Measurements from ENCODE around the gene TASP1. TPM values are rescaled to one million over a fixed set of nuclear protein-coding genes. Genes with fewer than 3 reads are reported as not detected.

Gene TASP1
- total RNA-seq, 1 experiment from 2014 or later = 9.5 TPM

DNA sequence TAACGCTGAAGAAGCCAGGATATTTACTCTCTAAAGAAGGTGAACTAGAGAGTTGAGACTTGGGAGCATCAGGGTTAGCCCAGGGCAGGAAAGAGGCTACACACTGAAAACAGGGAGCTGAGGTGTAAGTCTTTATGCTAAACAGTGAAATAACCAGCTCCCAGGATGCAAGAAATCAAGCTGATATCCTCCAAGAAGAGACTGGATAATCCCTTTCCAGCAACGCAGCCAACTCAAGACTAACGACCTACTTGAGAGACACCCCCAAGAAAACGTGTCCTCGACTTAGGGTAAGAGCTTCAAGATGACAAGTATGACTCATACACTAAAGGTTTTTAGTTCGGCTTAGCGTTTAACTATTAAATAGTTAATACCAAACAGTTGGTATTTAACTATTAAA, 202.2 kb downstream of the TASP1 start:
- Mint-ChIP-seq H3K27me3 (ENCODE audit: low read depth) (no peaks in the 10 kb centered on the region; the same call in 1 of the 2 replicates), H3K9me3 (peaks cover 9 to 13% of the 10 kb centered on the region in 2 experiments; a peak in 4 of 5 replicates), H3K27ac (no peak overlapping the region), H3K36me3 (ENCODE audit: insufficient read depth in 1 of 3, low read depth in 3 of 3) (peaks cover 4 to 15% (median 7%) of the 10 kb centered on the region in 3 experiments; a peak in 5 of 7 replicates), H3K4me3 (no peak overlapping the region), H3K4me1 (peaks cover 18% of the 10 kb centered on the region in 2 experiments)
- no peaks in the 10 kb centered on the region for H4K20me1 ChIP-seq (ENCODE audit: control insufficient read depth, insufficient read depth, insufficient read length)
- H3K18ac ChIP-seq (ENCODE audit: insufficient read length, low read depth, low read length) = no peak overlapping the region
- H3K27ac ChIP-seq (ENCODE audit: insufficient read length, low read depth, low read length) = no peak overlapping the region
- TF ChIP-seq, protein P1, sequence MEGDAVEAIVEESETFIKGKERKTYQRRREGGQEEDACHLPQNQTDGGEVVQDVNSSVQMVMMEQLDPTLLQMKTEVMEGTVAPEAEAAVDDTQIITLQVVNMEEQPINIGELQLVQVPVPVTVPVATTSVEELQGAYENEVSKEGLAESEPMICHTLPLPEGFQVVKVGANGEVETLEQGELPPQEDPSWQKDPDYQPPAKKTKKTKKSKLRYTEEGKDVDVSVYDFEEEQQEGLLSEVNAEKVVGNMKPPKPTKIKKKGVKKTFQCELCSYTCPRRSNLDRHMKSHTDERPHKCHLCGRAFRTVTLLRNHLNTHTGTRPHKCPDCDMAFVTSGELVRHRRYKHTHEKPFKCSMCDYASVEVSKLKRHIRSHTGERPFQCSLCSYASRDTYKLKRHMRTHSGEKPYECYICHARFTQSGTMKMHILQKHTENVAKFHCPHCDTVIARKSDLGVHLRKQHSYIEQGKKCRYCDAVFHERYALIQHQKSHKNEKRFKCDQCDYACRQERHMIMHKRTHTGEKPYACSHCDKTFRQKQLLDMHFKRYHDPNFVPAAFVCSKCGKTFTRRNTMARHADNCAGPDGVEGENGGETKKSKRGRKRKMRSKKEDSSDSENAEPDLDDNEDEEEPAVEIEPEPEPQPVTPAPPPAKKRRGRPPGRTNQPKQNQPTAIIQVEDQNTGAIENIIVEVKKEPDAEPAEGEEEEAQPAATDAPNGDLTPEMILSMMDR (conservative IDR thresholded peaks at IDR 0.05) = no peak
- H4K5ac ChIP-seq (ENCODE audit: insufficient read length, low read depth, low read length) = no peak overlapping the region
- no peak for DNase-seq
- no peak overlapping the region for H3T11ph ChIP-seq (ENCODE audit: low read length)
- H3K27me3 ChIP-seq (ENCODE audit: insufficient read depth, low read length) = no peaks in the 10 kb centered on the region
- H3K14ac ChIP-seq (ENCODE audit: insufficient read depth, low read length) = no peak overlapping the region
- no peak overlapping the region for H2AK5ac ChIP-seq (ENCODE audit: insufficient read length, low read length)
- H3K79me2 ChIP-seq (ENCODE audit: insufficient read depth, low read length) = no peaks in the 10 kb centered on the region
- no peak overlapping the region for H3K23ac ChIP-seq (ENCODE audit: insufficient read length, low read depth, low read length)
- no peak overlapping the region for H3K4ac ChIP-seq (ENCODE audit: low read depth, low read length)
- H3K79me1 ChIP-seq (ENCODE audit: insufficient read depth, low read depth, low read length, poor library complexity, severe bottlenecking) = no peaks in the 10 kb centered on the region
- peaks cover 8% of the 10 kb centered on the region for H3K4me1 ChIP-seq (ENCODE audit: insufficient read depth, low read length)
- H2AFZ ChIP-seq (ENCODE audit: low read length) = no peak overlapping the region
- no peak overlapping the region for H4K8ac ChIP-seq (replicated peaks; ENCODE audit: insufficient read length, low read depth, low read length)
- H2BK120ac ChIP-seq (ENCODE audit: low read depth, low read length, poor library complexity, severe bottlenecking) = no peak overlapping the region
- no peak overlapping the region for H2BK20ac ChIP-seq (ENCODE audit: low read depth, low read length, poor library complexity, severe bottlenecking)
- H3K4me2 ChIP-seq (ENCODE audit: insufficient read depth, insufficient read length, low read length) = no peak overlapping the region
- no peak overlapping the region for H2BK15ac ChIP-seq (ENCODE audit: low read depth, low read length)
- WGBS (ENCODE audit: extremely low coverage, insufficient read length, low lambda C conversion rate) = no CpG with 5 or more reads among the region's 7 CpGs
- H3K9me3 ChIP-seq (ENCODE audit: control insufficient read depth, low read depth, low read length) = no peaks in the 10 kb centered on the region
- no peak overlapping the region for H4K91ac ChIP-seq (ENCODE audit: insufficient read length, low read depth, low read length)
- no peak overlapping the region for H3K9ac ChIP-seq (ENCODE audit: extremely low read depth, insufficient read length, low read length)
- no peak overlapping the region for H2BK5ac ChIP-seq (ENCODE audit: insufficient read length, low read length)
- H2BK12ac ChIP-seq (ENCODE audit: insufficient read length, low read depth, low read length) = no peak overlapping the region
- no peaks in the 10 kb centered on the region for H3K23me2 ChIP-seq (ENCODE audit: insufficient read length, low read depth, low read length, poor library complexity, severe bottlenecking)
- H3K56ac ChIP-seq (ENCODE audit: insufficient read length, low read depth, low read length) = no peak overlapping the region

Data from H9 (cell line).